ENCODE results near the gene SNRNP40. TPM values are rescaled to one million over a fixed set of nuclear protein-coding genes. Genes with fewer than 3 reads are reported as not detected.

SNRNP40 gene
- total RNA-seq, 1 experiment from 2014 or later, result 288 TPM

DNA sequence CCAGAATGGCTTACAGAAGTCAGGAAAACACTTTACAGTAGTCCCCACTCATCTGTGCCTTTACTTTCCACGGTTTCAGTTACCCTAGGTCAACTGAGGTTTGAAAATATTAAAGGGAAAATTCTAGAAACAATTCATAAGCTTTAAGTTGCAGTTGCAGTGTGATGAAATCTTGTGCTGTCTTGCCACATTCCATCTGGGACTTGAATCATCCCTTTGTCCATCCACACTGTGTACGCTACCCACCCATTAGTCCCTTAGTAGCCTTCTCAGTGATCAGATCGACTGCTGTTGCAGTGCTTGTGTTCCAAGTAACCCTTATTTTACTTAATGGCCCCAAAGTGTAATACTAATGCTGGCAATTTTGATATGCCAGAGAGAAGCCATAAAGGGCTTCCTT is 30.8 kb upstream of the SNRNP40 start:
- H3K9me2 ChIP-seq (replicated peaks; ENCODE audit: low read length), result no peaks in the 10 kb centered on the region
- H3K27me3 ChIP-seq (ENCODE audit: low read length), result no peaks in the 10 kb centered on the region
- H3K27ac ChIP-seq (ENCODE audit: low read length), result no peak overlapping the region
- H3K9me3 ChIP-seq (ENCODE audit: low read length), result no peaks in the 10 kb centered on the region
- no peaks in the 10 kb centered on the region for H3K36me3 ChIP-seq (ENCODE audit: low read depth, low read length)
- no peak overlapping the region for H3K4me2 ChIP-seq (ENCODE audit: low read length)
- no peaks in the 10 kb centered on the region for H3K4me1 ChIP-seq (ENCODE audit: insufficient read depth, low read length)
- DNase-seq (no peak), ATAC-seq (no peak)
- intact Hi-C loops (cut with micrococcal nuclease), result no loop called here
- CTCF ChIA-PET, result interaction anchor here (0.7 kb wide), 1 partner anchor 276 kb away, joined by 3 read pairs; no protein-coding TSS in a partner anchor
- H4K20me1 ChIP-seq (ENCODE audit: low read length), result no peaks in the 10 kb centered on the region
- TF ChIP-seq EZH2phosphoT487 (IDR thresholded peaks at IDR 0.05; ENCODE audit: borderline replicate concordance, low read length), result no peak
- no peak for TF ChIP-seq EZH2 (IDR thresholded peaks at IDR 0.05; ENCODE audit: low read length, unreplicated experiment)
- TF ChIP-seq, protein P1, sequence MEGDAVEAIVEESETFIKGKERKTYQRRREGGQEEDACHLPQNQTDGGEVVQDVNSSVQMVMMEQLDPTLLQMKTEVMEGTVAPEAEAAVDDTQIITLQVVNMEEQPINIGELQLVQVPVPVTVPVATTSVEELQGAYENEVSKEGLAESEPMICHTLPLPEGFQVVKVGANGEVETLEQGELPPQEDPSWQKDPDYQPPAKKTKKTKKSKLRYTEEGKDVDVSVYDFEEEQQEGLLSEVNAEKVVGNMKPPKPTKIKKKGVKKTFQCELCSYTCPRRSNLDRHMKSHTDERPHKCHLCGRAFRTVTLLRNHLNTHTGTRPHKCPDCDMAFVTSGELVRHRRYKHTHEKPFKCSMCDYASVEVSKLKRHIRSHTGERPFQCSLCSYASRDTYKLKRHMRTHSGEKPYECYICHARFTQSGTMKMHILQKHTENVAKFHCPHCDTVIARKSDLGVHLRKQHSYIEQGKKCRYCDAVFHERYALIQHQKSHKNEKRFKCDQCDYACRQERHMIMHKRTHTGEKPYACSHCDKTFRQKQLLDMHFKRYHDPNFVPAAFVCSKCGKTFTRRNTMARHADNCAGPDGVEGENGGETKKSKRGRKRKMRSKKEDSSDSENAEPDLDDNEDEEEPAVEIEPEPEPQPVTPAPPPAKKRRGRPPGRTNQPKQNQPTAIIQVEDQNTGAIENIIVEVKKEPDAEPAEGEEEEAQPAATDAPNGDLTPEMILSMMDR (conservative IDR thresholded peaks at IDR 0.05; ENCODE audit: low read depth, low read length), result no peak
- no peak overlapping the region for H3K9ac ChIP-seq (ENCODE audit: low read length)
- POLR2A ChIA-PET (ENCODE audit: unreplicated experiment), result no interaction called here
- no peaks in the 10 kb centered on the region for H3F3A ChIP-seq (ENCODE audit: low read length, unreplicated experiment)
- BruUV-seq (replicated peaks), result no TSS peak
- no peak overlapping the region for H2AFZ ChIP-seq (ENCODE audit: low read length)
- no peak overlapping the region for H3K4me3 ChIP-seq (ENCODE audit: low read length)
- no peaks in the 10 kb centered on the region for H3K79me2 ChIP-seq (ENCODE audit: low read length)

DNA sequence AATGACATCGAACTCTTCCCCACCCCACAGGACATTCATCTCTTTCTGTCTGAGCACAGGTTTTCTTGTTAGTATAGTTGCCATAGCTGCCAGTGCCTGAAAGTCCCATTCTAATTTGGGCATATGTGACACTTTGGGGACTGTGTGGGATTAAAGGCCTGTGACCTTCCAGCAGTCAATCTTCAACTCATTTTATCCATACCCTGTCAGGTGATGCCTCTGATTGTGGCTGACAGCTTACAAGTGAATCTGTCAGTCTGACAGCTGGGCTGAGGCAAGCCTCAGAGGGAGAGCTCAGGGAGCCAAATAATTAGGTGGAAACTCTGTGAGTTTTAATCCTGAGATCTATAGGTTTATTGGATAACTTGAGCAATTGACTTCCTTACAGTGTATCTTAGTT is 29.9 kb upstream of the SNRNP40 start:
- H3K27ac ChIP-seq (ENCODE audit: low read length), result no peak overlapping the region
- H3K36me3 ChIP-seq (ENCODE audit: low read depth, low read length), result no peaks in the 10 kb centered on the region
- no peaks in the 10 kb centered on the region for H3K9me2 ChIP-seq (replicated peaks; ENCODE audit: low read length)
- ChIA-PET POLR2A (ENCODE audit: unreplicated experiment) (no interaction called here), CTCF (interaction anchor here (0.7 kb wide), 1 partner anchor 277 kb away, joined by 3 read pairs; no protein-coding TSS in a partner anchor)
- intact Hi-C loops (cut with micrococcal nuclease), result no loop called here
- TF ChIP-seq, protein P1 (conservative IDR thresholded peaks at IDR 0.05; ENCODE audit: low read depth, low read length), result no peak
- no peak for TF ChIP-seq EZH2phosphoT487 (IDR thresholded peaks at IDR 0.05; ENCODE audit: borderline replicate concordance, low read length)
- TF ChIP-seq EZH2 (IDR thresholded peaks at IDR 0.05; ENCODE audit: low read length, unreplicated experiment), result no peak
- H3K4me1 ChIP-seq (ENCODE audit: insufficient read depth, low read length), result no peaks in the 10 kb centered on the region
- no peak for DNase-seq
- H3F3A ChIP-seq (ENCODE audit: low read length, unreplicated experiment), result no peaks in the 10 kb centered on the region
- H3K27me3 ChIP-seq (ENCODE audit: low read length), result no peaks in the 10 kb centered on the region
- H3K4me2 ChIP-seq (ENCODE audit: low read length), result no peak overlapping the region
- no peaks in the 10 kb centered on the region for H3K9me3 ChIP-seq (ENCODE audit: low read length)
- BruUV-seq (replicated peaks), result no TSS peak
- no peak overlapping the region for H2AFZ ChIP-seq (ENCODE audit: low read length)
- no peak for ATAC-seq
- no peaks in the 10 kb centered on the region for H3K79me2 ChIP-seq (ENCODE audit: low read length)
- H3K9ac ChIP-seq (ENCODE audit: low read length), result no peak overlapping the region
- H3K4me3 ChIP-seq (ENCODE audit: low read length), result no peak overlapping the region
- H4K20me1 ChIP-seq (ENCODE audit: low read length), result no peaks in the 10 kb centered on the region

DNA sequence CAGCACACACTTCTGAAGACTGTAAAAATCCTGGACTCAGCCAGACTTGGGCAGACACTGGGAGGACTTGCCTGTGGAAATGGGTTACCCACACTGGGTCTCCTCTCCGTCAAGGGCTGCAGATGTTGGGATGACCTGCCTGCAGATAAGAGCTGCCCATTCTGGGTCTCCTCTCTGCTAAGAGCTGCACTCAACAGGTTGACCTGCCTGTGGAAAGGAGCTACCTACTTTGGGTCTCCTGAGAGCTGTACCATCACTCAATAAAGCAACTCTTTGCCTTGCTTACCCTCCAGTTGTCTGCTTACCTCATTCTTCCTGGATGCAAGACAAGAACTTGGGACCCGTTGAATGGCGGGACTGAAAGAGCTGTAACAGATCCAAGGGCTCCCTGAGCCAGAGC is 28.4 kb upstream of the SNRNP40 start:
- POLR2A ChIA-PET (ENCODE audit: unreplicated experiment), result no interaction called here
- H3K9me3 ChIP-seq (ENCODE audit: low read length), result no peaks in the 10 kb centered on the region
- CTCF ChIA-PET, result no interaction called here

More for the DNA sequence above, 28.4 kb upstream of the SNRNP40 start:
- no peaks in the 10 kb centered on the region for H3K27me3 ChIP-seq (ENCODE audit: low read length)
- no peaks in the 10 kb centered on the region for H3F3A ChIP-seq (ENCODE audit: low read length, unreplicated experiment)
- H3K4me3 ChIP-seq (ENCODE audit: low read length), result no peak overlapping the region
- H4K20me1 ChIP-seq (ENCODE audit: low read length), result no peaks in the 10 kb centered on the region
- no peaks in the 10 kb centered on the region for H3K4me1 ChIP-seq (ENCODE audit: insufficient read depth, low read length)
- DNase-seq (no peak), ATAC-seq (no peak)
- no peak overlapping the region for H3K9ac ChIP-seq (ENCODE audit: low read length)
- no peak overlapping the region for H3K4me2 ChIP-seq (ENCODE audit: low read length)
- no TSS peak for BruUV-seq (replicated peaks)
- no peaks in the 10 kb centered on the region for H3K79me2 ChIP-seq (ENCODE audit: low read length)
- intact Hi-C loops (cut with micrococcal nuclease), result no loop called here
- H3K36me3 ChIP-seq (ENCODE audit: low read depth, low read length), result peaks cover 9% of the 10 kb centered on the region; the same call in 1 of the 2 replicates
- no peak overlapping the region for H3K27ac ChIP-seq (ENCODE audit: low read length)
- H3K9me2 ChIP-seq (replicated peaks; ENCODE audit: low read length), result no peaks in the 10 kb centered on the region
- TF ChIP-seq EZH2phosphoT487 (IDR thresholded peaks at IDR 0.05; ENCODE audit: borderline replicate concordance, low read length), result no peak
- TF ChIP-seq EZH2 (IDR thresholded peaks at IDR 0.05; ENCODE audit: low read length, unreplicated experiment), result no peak
- TF ChIP-seq, protein P1 (conservative IDR thresholded peaks at IDR 0.05; ENCODE audit: low read depth, low read length), result no peak
- H2AFZ ChIP-seq (ENCODE audit: low read length), result no peak overlapping the region
